Right lung (tissue), 10 donors: ENCODE measurements around the gene EML4. TPM values are rescaled to one million over a fixed set of nuclear protein-coding genes. Genes with fewer than 3 reads are reported as not detected.
"Not testable (repeated sequence)": the region's sequence is repeated elsewhere in the genome, so short reads cannot be mapped to it uniquely, and the experiment has no call there.

ENCODE experiments used
- DNase-seq, 2 donors: peaks; one replicate each; pipeline ENCODE4 v3.0.0-alpha.2; 2013
- long read RNA-seq, 8 donors: transcript quantifications; one replicate each; lab custom pipeline, GENCODE V29; 2026
- polyA plus RNA-seq, 5 donors: library from polyadenylated mRNA; unstranded; fragments of 120-200 nt; gene quantifications; one replicate each; pipeline versions ENCODE4 v1.2.1 to v1.2.3, GENCODE V29; 2013; ENCODE audit warnings: inconsistent platforms in 1 of 5, low replicate concordance in 1 of 5; ENCODE audit not compliant: insufficient read length in 5 of 5, insufficient read depth in 1 of 5

Gene EML4, protein sequence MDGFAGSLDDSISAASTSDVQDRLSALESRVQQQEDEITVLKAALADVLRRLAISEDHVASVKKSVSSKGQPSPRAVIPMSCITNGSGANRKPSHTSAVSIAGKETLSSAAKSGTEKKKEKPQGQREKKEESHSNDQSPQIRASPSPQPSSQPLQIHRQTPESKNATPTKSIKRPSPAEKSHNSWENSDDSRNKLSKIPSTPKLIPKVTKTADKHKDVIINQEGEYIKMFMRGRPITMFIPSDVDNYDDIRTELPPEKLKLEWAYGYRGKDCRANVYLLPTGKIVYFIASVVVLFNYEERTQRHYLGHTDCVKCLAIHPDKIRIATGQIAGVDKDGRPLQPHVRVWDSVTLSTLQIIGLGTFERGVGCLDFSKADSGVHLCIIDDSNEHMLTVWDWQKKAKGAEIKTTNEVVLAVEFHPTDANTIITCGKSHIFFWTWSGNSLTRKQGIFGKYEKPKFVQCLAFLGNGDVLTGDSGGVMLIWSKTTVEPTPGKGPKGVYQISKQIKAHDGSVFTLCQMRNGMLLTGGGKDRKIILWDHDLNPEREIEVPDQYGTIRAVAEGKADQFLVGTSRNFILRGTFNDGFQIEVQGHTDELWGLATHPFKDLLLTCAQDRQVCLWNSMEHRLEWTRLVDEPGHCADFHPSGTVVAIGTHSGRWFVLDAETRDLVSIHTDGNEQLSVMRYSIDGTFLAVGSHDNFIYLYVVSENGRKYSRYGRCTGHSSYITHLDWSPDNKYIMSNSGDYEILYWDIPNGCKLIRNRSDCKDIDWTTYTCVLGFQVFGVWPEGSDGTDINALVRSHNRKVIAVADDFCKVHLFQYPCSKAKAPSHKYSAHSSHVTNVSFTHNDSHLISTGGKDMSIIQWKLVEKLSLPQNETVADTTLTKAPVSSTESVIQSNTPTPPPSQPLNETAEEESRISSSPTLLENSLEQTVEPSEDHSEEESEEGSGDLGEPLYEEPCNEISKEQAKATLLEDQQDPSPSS
- 100 to 1,000 TPM in 3 of 5 donors, 10 to 100 TPM in 2; 57.9 to 109 (median 100) TPM for polyA plus RNA-seq
- long read RNA-seq, donor 1, full-length matches to known transcripts: 15 of 39 reads
- long read RNA-seq, donor 1, partial matches to known transcripts: 24 of 39 reads
- long read RNA-seq, donor 1, other reads (novel, unspliced or antisense): 0 of 39 reads
- long read RNA-seq, donor 2, full-length matches to known transcripts: 3 of 3 reads
- long read RNA-seq, donor 2, partial matches to known transcripts: 0 of 3 reads
- long read RNA-seq, donor 2, other reads (novel, unspliced or antisense): 0 of 3 reads
- long read RNA-seq, donor 3, full-length matches to known transcripts: 14 of 87 reads
- long read RNA-seq, donor 3, partial matches to known transcripts: 73 of 87 reads
- long read RNA-seq, donor 3, other reads (novel, unspliced or antisense): 0 of 87 reads
- long read RNA-seq, donor 4, full-length matches to known transcripts: 16 of 62 reads
- long read RNA-seq, donor 4, partial matches to known transcripts: 46 of 62 reads
- long read RNA-seq, donor 4, other reads (novel, unspliced or antisense): 0 of 62 reads
- long read RNA-seq, donor 5, full-length matches to known transcripts: 27 of 48 reads
- long read RNA-seq, donor 5, partial matches to known transcripts: 21 of 48 reads
- long read RNA-seq, donor 5, other reads (novel, unspliced or antisense): 0 of 48 reads
- long read RNA-seq, donor 6, full-length matches to known transcripts: 14 of 20 reads
- long read RNA-seq, donor 6, partial matches to known transcripts: 6 of 20 reads
- long read RNA-seq, donor 6, other reads (novel, unspliced or antisense): 0 of 20 reads
- long read RNA-seq, donor 7, full-length matches to known transcripts: 12 of 58 reads
- long read RNA-seq, donor 7, partial matches to known transcripts: 46 of 58 reads
- long read RNA-seq, donor 7, other reads (novel, unspliced or antisense): 0 of 58 reads
- long read RNA-seq, donor 8, full-length matches to known transcripts: 9 of 9 reads
- long read RNA-seq, donor 8, partial matches to known transcripts: 0 of 9 reads
- long read RNA-seq, donor 8, other reads (novel, unspliced or antisense): 0 of 9 reads

DNA sequence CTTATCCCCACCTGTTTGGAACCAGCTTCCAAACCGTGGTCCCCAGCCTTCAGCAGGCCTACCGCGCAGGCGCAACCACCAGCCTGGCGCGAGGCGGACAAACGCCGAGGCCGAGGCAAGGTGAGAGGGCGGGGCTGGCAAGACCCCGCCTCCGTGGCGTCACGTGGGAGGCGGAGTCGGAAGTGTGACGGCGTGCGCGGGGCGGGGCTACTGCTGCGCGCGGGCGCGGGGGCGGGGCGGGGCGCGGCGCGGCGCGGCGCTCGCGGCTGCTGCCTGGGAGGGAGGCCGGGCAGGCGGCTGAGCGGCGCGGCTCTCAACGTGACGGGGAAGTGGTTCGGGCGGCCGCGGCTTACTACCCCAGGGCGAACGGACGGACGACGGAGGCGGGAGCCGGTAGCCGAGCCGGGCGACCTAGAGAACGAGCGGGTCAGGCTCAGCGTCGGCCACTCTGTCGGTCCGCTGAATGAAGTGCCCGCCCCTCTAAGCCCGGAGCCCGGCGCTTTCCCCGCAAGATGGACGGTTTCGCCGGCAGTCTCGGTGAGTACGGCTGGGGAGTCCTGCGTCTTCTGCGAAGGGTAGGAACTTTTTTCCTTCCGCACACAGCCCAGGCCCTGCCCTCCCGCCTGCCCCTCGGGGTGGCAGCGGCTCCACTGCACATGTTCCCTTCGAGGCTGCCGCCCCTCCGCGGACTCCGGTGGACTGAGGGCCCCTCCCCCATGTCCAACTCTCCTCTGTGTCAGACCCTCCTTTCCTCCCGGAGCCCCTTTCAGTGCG is at the start of gene EML4:
TSS of gene EML4 (plus strand) at position 254 of the 774 bp plus-strand sequence. CDS start at position 513, 259 bp downstream.
- peak; percentile 90 to 91 for DNase-seq

DNA sequence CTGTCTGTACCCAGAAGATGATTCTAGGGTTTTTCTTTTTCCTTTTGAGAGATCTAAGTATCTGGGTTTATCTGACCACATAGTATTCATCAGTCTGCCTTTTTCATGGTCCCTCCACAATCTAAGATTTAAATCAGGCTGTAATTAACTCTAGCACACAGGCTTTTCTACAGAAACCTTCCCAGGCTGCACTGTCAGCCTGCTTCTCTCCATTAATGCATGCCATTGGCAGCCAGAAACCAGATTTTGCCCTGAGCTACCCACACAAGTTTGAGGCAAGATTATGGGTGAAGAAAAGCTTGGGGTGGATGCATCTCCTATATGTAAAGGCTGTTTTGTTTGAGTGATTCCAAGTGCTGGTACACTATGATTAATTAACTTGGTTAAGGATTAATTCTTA is 45.7 kb upstream of the EML4 start:
- DNase-seq: no peak

- no peak for DNase-seq
These were observed 45.0 kb upstream of the EML4 start for GRCh38 chr2:42124011-42124785.

DNA sequence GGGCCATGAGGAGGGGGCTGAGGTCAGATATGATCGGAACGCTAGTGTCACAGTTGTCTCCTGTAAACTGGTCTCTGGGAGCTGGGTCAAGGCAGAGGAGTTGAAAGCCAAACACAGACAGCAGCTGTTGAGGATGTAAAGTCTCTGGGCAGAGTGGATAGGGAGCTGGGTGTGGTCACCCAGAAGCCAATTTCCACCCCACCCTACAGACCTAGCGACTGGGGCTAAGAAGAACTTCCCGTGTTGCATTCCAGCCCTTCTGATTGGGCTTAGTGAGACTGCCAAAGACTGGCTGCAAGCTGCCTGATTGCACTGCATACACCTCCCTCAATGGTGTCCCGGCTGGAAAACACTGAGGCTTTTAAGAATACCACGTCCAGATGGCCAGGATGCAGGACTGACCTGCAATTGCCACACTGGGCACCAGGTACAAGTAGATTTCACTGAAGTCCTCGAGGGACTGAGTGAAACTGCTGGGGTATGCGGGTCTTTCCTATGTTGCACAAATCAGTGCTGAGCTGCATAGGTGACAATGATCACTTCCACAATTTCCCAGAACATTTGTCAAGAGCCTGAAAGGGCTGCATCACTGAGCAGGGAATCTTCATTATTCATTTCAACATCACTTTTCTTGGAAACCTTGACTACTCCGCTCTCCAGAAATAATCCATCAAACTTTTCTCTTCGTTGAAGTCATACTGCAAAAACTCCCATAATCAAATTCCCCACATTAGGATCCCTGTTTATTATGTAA is 43.1 kb upstream of the EML4 start:
- DNase-seq: no peak

- DNase-seq: not testable (repeated sequence)
These were observed 42.3 kb upstream of the EML4 start for GRCh38 chr2:42126873-42127272.

DNA sequence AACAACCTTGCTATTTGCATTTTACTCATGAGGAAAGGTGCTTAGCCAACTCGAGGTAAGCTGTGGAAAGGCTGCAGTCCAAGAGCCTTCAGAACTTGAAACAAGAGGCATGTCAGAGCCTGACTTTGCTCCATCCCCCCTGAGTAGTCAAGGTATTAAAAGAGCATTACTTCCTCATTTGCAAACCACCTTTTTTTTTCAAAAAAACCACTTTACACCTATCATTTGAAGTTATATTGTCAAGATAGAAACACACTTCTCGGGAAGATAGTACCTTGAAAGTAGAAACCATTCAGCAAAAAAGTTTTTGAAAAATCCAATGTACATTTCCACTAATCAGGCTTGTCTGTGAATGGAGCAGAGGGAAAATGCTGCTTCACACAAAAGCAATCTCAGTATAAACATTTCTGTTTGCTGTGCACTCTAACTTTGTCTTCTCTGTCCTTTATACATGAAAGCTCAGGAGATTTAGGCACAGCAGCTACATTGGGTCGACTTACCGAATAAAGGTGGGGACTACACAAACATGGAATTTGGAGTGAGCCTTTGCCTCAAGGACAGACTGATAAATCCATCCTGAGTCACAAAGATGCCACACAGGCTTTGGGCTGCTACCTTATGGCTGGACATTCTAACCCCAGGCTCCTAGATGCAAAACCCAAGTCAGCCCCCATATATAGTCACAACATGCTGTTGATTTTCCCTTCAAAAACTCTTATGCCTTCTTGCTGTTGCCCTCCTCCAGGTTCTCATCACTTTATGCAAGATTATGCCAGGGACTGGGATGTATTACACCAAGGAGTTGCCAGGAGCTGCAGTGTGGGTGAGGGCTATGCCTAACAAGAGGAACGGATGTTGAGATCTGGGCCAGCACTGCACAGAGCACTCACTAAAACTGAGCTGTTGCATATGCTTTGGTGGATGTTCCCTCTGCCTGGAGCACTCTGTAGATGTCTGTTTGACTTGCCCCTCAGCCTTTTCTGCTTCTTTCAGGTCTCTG is 41.4 kb upstream of the EML4 start:
- DNase-seq: no peak

DNA sequence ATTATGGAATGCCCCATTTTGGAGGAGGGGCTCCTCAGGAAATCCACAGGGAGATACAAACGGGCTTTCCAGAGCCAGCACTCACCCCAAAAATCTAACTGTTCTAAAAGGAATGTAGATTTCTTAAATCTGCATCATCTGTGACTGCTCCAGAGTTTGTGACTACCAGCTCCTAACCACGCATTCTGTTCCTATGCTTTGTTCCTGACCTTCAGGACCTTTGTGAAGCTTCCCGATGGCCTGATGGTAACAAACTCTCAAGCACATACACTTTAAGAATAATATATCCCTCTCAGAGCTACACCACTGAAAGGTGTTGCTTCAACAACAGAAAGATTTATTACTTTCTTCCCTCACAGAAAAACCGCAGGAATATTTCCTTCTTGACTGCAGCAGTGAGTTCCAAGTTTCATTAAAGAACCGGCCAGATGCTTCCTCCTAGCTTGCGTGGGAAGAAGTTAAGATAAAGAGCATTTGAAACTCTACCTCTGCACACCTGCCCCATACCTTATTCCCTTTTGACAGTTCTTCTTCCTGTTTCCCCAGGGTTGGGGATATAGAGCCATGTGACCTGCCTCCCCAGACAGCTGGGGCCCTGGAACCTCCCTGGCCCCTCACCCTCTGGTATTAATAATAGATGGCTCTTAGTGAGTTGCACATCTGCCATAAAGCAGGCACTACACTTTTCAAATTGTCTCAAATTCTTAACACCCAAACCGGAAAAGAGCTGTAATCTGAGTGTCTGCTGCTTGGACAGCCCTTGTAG is 40.2 kb upstream of the EML4 start:
- DNase-seq: no peak

GRCh38 chr2:42129487-42129852 is 39.7 kb upstream of the EML4 start:
- no peak for DNase-seq

- no peak for DNase-seq
These were observed 39.2 kb upstream of the EML4 start for GRCh38 chr2:42129947-42130346.

- DNase-seq: not testable (repeated sequence)
These were observed 38.3 kb upstream of the EML4 start for GRCh38 chr2:42130858-42131257.

DNA sequence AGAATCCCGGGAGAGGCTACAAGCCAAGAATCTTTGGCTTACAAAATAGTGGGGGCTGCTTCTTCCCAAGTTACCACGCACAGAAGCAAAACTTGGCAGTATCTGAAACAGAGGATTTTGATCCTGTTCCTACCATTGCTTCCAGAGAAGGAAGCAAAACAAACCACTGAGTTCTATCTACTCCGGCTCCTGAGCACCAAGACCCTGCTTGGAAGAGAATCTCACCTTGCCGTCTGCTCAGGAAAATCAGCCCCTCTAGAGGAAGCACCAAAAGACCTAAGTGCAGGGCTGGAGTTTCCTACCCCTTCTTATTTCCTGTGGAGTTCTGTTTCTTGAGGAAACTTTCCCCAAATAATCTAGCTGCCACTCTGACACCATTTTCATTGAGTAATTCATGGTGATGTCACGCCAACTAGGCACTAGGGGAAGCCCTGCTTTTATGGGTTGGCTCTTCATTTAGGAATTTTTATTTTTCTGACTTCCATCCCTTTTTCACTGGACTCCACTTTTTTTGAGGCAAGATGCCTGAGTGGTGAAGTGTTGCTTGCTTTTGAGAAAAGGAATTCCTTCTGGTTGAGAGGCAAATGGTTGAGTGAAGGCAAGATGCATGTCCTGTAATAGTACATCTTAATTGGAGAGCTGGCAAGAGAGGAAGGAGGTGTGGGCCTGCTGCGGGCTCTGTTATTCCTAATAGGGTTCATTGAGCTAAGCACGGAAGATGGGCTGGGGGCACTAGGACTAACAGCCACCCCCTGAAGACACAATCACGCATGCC is 36.8 kb upstream of the EML4 start:
- no peak for DNase-seq

DNA sequence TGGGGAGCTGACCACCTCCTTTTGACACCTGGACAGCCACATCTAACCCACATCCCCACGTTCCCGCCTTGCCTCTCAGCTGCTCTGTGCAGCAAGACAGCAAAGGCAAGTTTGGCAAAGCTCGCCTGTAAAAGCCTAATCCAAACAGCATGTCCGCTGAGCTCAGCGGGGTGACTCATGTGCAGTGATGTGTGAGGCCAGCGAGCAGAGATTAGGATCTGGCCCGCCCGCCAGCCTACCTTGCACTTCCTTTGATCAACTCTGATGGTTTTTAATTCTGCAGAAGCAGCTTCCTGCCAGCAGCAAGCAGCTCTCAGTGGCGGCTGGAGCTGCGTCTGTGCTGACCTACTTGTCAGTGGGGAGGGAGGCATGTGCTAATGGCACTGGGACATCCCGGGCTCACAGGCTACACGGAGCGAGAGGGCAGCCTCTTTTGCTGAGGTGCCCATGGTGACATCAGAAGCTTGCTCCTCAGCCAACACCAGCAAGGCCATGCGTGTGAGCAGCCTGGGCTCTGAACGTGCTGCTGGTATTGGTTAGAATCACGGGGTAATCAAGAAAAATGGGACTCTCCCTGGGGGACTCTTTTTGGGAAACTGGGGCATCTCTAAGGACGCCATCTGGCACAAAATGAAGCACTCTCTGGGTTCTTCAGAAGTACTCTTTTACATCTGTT is 36.0 kb upstream of the EML4 start:
- DNase-seq: peak; percentile 61 to 62

- DNase-seq: no peak
These were observed 35.4 kb upstream of the EML4 start for GRCh38 chr2:42133771-42134195.

DNA sequence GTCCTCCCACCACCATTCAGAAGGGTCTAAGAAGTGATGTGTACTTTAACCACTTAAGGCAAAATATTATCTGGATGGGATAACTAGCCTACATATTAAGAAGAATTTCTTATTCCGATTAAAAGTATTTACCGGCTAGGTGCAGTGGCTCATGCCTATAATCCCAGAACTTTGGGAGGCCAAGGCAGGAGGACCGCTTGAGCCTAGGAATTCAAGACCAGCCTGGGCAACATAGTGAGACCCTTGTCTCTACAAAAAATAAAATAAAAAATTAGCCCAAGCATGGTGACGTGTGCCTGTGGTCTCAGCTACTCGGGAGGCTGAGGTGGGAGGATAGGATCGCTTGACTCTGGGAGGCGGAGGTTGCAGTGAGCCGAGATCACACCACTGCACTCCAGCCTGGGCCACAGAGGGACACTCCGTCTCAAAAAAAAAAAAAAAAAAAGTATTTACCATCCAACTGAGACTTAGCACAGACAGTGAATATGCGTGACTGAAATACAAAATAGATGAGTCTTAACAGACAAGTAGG is 34.7 kb upstream of the EML4 start:
- not testable (repeated sequence) for DNase-seq
